DOHH2 (cell line): ENCODE data around the gene ATP10B.
A peak's percentile ranks its signal among the peaks of the same experiment; 100 is the strongest.

ENCODE experiments used
- H3F3A ChIP-seq: fragments of 200-600 bp; sonication (generic), shearing (Covaris generic); 2 replicates; pipeline ENCODE4 v1.6.0; 2016; ENCODE audit warnings: antibody characterized with exemption, mild to moderate bottlenecking; ENCODE audit not compliant: control insufficient read depth, insufficient read depth
- H3K27ac ChIP-seq: fragments of 200-600 bp; sonication (generic); 2 replicates; pipeline ENCODE4 v1.5.1; 2014; ENCODE audit warnings: low read depth, mild to moderate bottlenecking, low read length, moderate library complexity
- H3K27me3 ChIP-seq: fragments of 200-600 bp; sonication (generic); 2 replicates; pipeline ENCODE4 v1.6.1; 2014; ENCODE audit warnings: mild to moderate bottlenecking, low read length, mixed read lengths; ENCODE audit not compliant: control insufficient read depth
- H3K36me3 ChIP-seq: fragments of 200-600 bp; sonication (generic); 2 replicates; pipeline ENCODE4 v1.6.1; 2014; ENCODE audit warnings: mild to moderate bottlenecking, low read length, moderate library complexity, mixed read lengths; ENCODE audit not compliant: control insufficient read depth
- H3K4me1 ChIP-seq: fragments of 200-600 bp; sonication (generic); 2 replicates; pipeline ENCODE4 v1.6.1; 2014; ENCODE audit warnings: mild to moderate bottlenecking, low read length, mixed read lengths; ENCODE audit not compliant: control insufficient read depth
- H3K4me2 ChIP-seq: fragments of 200-600 bp; sonication (generic); 2 replicates; pipeline ENCODE4 v1.6.0; 2014; ENCODE audit warnings: mild to moderate bottlenecking, low read length, moderate library complexity
- H3K4me3 ChIP-seq: fragments of 200-600 bp; sonication (generic); 2 replicates; pipeline ENCODE4 v1.5.1; 2014; ENCODE audit warnings: mild to moderate bottlenecking, low read length, mixed read lengths
- H3K79me2 ChIP-seq: fragments of 200-600 bp; sonication (generic); 2 replicates; pipeline ENCODE4 v1.6.1; 2014; ENCODE audit warnings: mild to moderate bottlenecking, low read length, mixed read lengths; ENCODE audit not compliant: control insufficient read depth
- H3K9me2 ChIP-seq: fragments of 200-600 bp; sonication (generic); replicated peaks from 2 replicates; pipeline ENCODE4 v1.6.1; 2014; ENCODE audit warnings: mild to moderate bottlenecking, low read length, mixed read lengths; ENCODE audit not compliant: control insufficient read depth
- H3K9me3 ChIP-seq: fragments of 200-600 bp; sonication (generic); 2 replicates; pipeline ENCODE4 v1.6.1; 2014; ENCODE audit warnings: antibody characterized with exemption, low read length, mixed read lengths; ENCODE audit not compliant: control insufficient read depth, insufficient read depth
- H4K20me1 ChIP-seq: fragments of 200-600 bp; sonication (generic); 2 replicates; pipeline ENCODE4 v1.6.0; 2014; ENCODE audit warnings: low read depth, mild to moderate bottlenecking, antibody characterized with exemption, low read length, moderate library complexity; ENCODE audit not compliant: control insufficient read depth, insufficient read depth
- EZH2phosphoT487 ChIP-seq: fragments of 200-600 bp; sonication (generic); IDR thresholded peaks from 2 replicates; pipeline ENCODE4 v1.6.1; 2017; ENCODE audit warnings: borderline replicate concordance, mild to moderate bottlenecking, antibody characterized with exemption, low read length, moderate library complexity, mixed read lengths
- TF ChIP-seq, protein P1 (sequence below): fragments of 200-600 bp; sonication (generic); IDR thresholded peaks from one replicate; pipeline ENCODE4 v1.5.1; 2014; ENCODE audit warnings: antibody characterized with exemption, mild to moderate bottlenecking, low read depth, low read length; ENCODE audit not compliant: poor library complexity, severe bottlenecking

ATP10B gene

DNA sequence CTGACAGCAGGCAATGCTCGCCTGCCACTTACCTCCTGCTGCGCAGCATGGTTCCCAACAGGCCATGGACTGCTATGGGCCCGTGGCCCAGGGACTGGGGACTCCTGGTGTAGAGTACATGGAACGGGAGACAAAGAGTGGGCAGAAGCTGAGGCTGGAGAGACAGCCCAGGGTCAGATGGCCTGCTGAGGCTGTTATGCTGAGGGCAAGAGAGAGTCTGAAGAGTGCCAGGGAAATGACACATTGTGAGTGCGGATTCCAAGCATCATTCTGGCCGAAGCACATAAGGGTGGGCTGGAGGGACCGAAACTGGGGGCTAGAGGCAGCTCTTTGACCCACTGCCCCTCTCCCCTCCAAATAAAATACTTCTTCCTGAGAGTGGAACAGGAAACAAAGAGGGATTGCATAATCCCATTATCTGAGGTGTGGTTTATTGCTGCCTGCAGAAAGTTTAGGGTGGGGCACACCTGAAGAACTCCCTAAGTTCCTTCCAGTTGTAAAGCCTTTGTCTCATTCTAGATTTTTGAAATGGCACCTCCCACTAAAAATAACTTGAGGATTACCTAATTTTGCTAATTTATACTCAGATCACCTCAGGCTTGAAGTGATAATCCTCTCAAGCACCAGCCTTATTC is 158.1 kb downstream of the ATP10B start:
- no peaks in the 10 kb centered on the region for H3K36me3 ChIP-seq
- H3K79me2 ChIP-seq: no peaks in the 10 kb centered on the region
- H3K9me3 ChIP-seq: no peaks in the 10 kb centered on the region
- no peaks in the 10 kb centered on the region for H3F3A ChIP-seq
- no peaks in the 10 kb centered on the region for H3K4me1 ChIP-seq
- H3K4me3 ChIP-seq: no peak overlapping the region
- no peaks in the 10 kb centered on the region; the same call in 1 of the 2 replicates for H3K27me3 ChIP-seq
- TF ChIP-seq, protein P1, sequence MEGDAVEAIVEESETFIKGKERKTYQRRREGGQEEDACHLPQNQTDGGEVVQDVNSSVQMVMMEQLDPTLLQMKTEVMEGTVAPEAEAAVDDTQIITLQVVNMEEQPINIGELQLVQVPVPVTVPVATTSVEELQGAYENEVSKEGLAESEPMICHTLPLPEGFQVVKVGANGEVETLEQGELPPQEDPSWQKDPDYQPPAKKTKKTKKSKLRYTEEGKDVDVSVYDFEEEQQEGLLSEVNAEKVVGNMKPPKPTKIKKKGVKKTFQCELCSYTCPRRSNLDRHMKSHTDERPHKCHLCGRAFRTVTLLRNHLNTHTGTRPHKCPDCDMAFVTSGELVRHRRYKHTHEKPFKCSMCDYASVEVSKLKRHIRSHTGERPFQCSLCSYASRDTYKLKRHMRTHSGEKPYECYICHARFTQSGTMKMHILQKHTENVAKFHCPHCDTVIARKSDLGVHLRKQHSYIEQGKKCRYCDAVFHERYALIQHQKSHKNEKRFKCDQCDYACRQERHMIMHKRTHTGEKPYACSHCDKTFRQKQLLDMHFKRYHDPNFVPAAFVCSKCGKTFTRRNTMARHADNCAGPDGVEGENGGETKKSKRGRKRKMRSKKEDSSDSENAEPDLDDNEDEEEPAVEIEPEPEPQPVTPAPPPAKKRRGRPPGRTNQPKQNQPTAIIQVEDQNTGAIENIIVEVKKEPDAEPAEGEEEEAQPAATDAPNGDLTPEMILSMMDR: no peak
- TF ChIP-seq EZH2phosphoT487: no peak
- H4K20me1 ChIP-seq: no peaks in the 10 kb centered on the region
- no peaks in the 10 kb centered on the region for H3K9me2 ChIP-seq
- no peak overlapping the region for H3K4me2 ChIP-seq
- H3K27ac ChIP-seq: no peak overlapping the region

DNA sequence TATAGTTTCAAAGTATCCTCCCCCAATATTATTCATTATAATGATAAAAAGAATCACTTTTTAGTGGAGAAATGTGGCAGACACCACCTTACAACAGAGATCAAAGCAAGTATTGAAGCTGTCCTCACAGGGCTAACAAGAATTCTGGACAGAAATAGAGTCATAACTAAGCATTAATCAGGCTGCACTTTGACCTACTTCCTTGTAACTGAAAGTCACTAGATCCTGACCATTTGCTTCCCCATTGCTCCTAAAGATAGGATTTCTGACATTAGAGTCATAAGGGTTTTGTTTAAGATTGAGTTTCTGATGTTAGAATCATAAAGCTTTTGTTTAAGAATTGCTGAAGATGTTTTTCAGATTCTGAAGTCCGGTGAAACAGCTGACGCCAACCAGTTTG is 159.7 kb downstream of the ATP10B start:
- no peak for TF ChIP-seq EZH2phosphoT487
- TF ChIP-seq, protein P1: no peak
- Histone ChIP-seq H3K27ac (no peak overlapping the region), H3K4me3 (no peak overlapping the region), H3K9me2 (no peaks in the 10 kb centered on the region), H3K36me3 (no peaks in the 10 kb centered on the region), H3K4me2 (no peak overlapping the region), H3K27me3 (no peaks in the 10 kb centered on the region), H4K20me1 (no peaks in the 10 kb centered on the region), H3K9me3 (no peaks in the 10 kb centered on the region), H3F3A (no peaks in the 10 kb centered on the region), H3K79me2 (no peaks in the 10 kb centered on the region), H3K4me1 (no peaks in the 10 kb centered on the region)

GRCh38 chr5:160685695-160686094 is 166.3 kb downstream of the ATP10B start:
- H3K9me2 ChIP-seq: no peaks in the 10 kb centered on the region
- H3K4me3 ChIP-seq: no peak overlapping the region
- H4K20me1 ChIP-seq: no peaks in the 10 kb centered on the region
- H3K79me2 ChIP-seq: no peaks in the 10 kb centered on the region
- H3K36me3 ChIP-seq: no peaks in the 10 kb centered on the region
- TF ChIP-seq, protein P1: peak; percentile 83
- no peak for TF ChIP-seq EZH2phosphoT487
- no peaks in the 10 kb centered on the region for H3K4me1 ChIP-seq
- no peaks in the 10 kb centered on the region for H3K9me3 ChIP-seq
- no peak overlapping the region for H3K4me2 ChIP-seq
- H3K27me3 ChIP-seq: peaks cover 3% of the 10 kb centered on the region; the same call in 1 of the 2 replicates
- H3F3A ChIP-seq: no peaks in the 10 kb centered on the region
- no peak overlapping the region for H3K27ac ChIP-seq
